Breast epithelium (tissue), 4 donors: ENCODE measurements around the gene CD1B. TPM values are rescaled to one million over a fixed set of nuclear protein-coding genes. Genes with fewer than 3 reads are reported as not detected.

ENCODE experiments used
- DNase-seq, 2 donors: peaks; one replicate each; pipeline ENCODE4 v3.0.0-alpha.2; 2019; ENCODE audit warnings: low spot score in 2 of 2
- H3K27ac ChIP-seq, 2 donors: fragments of 200-600 bp; sonication (generic) in 1 of 2; one replicate each; pipeline ENCODE4 v1.5.1; 2016 to 2019; ENCODE audit warnings: mild to moderate bottlenecking in 1 of 2
- H3K27me3 ChIP-seq, 2 donors: fragments of 200-600 bp; sonication (generic) in 1 of 2; one replicate each; pipeline versions ENCODE4 v1.5.1 to v1.6.0; 2017 to 2019; ENCODE audit warnings: control low read depth in 1 of 2, mild to moderate bottlenecking in 1 of 2
- H3K36me3 ChIP-seq: fragments of 200-600 bp; one replicate; pipeline ENCODE4 v1.5.1; 2019
- H3K4me1 ChIP-seq, 2 donors: fragments of 200-600 bp; sonication (generic); one replicate each; pipeline ENCODE4 v1.5.1; 2016 to 2019; ENCODE audit warnings: control low read depth in 1 of 2
- H3K4me3 ChIP-seq, 3 donors: fragments of 200-600 bp; sonication (generic); 1 replicate in 2 of 3; 2 replicates in 1 of 3; pipeline ENCODE4 v1.5.1; 2016 to 2019; ENCODE audit warnings: mild to moderate bottlenecking in 3 of 3, moderate library complexity in 2 of 3
- H3K9me3 ChIP-seq, 2 donors: fragments of 200-600 bp; sonication (generic) in 1 of 2; one replicate each; pipeline ENCODE4 v1.5.1; 2016 to 2019; ENCODE audit warnings: control low read depth in 1 of 2
- POLR2A ChIP-seq: fragments of 450-650 bp; IDR thresholded peaks from one replicate; pipeline ENCODE4 v1.6.1; 2016; ENCODE audit warnings: antibody characterized with exemption, mild to moderate bottlenecking, moderate library complexity
- POLR2AphosphoS5 ChIP-seq, 3 donors: sonication (generic); formaldehyde crosslinking; IDR thresholded peaks; one replicate each; pipeline ENCODE4 v1.6.1; 2017; ENCODE audit warnings: antibody characterized with exemption in 3 of 3
- intact Hi-C: fragments of 100-400 bp; cut with DNase I; formaldehyde crosslinking; loops from one replicate; pipeline ENCODE4 v1.15.1; 2023; ENCODE audit warnings: low total_unique reads
- total RNA-seq, 3 donors: library from RNA; depleted of rRNA; stranded (reverse); fragments of >200 nt; gene quantifications; one replicate each; pipeline ENCODE4 v1.1.0, GENCODE V29; 2016
- TF ChIP-seq, protein P1 (sequence below), 3 donors: fragments of 450-650 bp; IDR thresholded peaks; one replicate each; pipeline ENCODE4 v1.5.1; 2016 to 2017; ENCODE audit warnings: antibody characterized with exemption in 3 of 3, mild to moderate bottlenecking in 3 of 3, moderate library complexity in 3 of 3

CD1B gene
- total RNA-seq, 3 donors from 2014 or later = not detected

DNA sequence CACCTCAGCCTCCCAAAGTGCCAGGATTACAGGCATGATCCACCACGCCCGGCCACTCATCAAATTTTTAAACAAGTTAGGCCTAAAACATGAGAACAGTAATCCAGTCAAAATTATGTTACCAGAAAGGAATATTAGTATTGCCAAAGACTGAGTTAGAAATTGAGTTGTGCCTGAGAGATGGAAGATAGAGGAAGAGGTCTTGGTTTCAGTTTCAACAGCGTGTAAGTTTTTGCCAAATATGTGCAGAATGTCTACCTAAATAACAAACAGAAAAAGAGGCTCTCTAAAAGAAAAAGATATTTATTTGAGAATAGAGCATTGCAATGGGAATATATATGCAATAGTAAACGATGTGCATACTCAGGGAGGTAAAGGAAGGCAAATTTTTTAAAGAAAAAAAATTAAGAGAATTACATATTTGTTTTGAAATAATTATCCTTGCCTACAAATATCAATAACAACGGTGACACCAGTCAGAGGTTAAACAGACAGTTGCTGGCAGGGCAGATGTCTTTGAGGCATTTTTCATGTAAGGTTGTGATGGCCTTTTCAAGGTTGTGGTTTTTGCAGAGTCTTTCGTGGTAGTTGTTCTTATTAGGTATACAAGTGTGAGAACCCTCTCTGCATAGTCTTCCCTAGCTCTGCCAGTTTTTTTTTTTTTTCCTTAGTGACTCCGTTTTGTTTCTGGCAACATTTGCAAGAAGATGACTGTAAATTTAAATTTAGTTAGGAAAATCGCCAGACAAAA, 2.2 kb upstream of the CD1B start:
- intact Hi-C loops = no loop called here
- TF ChIP-seq, protein P1, sequence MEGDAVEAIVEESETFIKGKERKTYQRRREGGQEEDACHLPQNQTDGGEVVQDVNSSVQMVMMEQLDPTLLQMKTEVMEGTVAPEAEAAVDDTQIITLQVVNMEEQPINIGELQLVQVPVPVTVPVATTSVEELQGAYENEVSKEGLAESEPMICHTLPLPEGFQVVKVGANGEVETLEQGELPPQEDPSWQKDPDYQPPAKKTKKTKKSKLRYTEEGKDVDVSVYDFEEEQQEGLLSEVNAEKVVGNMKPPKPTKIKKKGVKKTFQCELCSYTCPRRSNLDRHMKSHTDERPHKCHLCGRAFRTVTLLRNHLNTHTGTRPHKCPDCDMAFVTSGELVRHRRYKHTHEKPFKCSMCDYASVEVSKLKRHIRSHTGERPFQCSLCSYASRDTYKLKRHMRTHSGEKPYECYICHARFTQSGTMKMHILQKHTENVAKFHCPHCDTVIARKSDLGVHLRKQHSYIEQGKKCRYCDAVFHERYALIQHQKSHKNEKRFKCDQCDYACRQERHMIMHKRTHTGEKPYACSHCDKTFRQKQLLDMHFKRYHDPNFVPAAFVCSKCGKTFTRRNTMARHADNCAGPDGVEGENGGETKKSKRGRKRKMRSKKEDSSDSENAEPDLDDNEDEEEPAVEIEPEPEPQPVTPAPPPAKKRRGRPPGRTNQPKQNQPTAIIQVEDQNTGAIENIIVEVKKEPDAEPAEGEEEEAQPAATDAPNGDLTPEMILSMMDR (IDR thresholded peaks at IDR 0.05) = no peak
- TF ChIP-seq POLR2A (no peak), POLR2AphosphoS5 (IDR thresholded peaks at IDR 0.05) (no peak)
- Histone ChIP-seq H3K9me3 (peaks cover 0 to 4% of the 10 kb centered on the region in 2 donors), H3K4me1 (no peaks in the 10 kb centered on the region), H3K27me3 (no peaks in the 10 kb centered on the region), H3K4me3 (no peak overlapping the region), H3K36me3 (no peaks in the 10 kb centered on the region), H3K27ac (no peak overlapping the region)
- no peak for DNase-seq

DNA sequence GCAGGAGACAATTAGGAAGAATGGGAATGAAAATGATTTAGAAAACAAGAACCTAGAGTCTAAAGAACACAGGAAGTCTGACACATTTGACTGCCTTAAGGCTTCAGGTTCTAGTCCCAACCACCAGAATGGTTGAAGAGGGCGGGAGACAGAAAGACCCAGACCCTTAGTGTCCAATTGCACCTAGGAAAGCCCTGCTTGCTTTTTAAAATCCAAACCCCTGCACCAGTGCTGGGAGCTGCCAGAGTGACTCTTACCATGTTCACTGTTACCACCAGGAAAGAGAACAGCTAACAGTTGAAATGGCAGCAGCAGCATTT, 265 bp downstream of the CD1B start:
- Histone ChIP-seq H3K4me1 (no peaks in the 10 kb centered on the region), H3K27me3 (no peaks in the 10 kb centered on the region), H3K27ac (no peak overlapping the region), H3K4me3 (no peak overlapping the region), H3K9me3 (no peaks in the 10 kb centered on the region), H3K36me3 (no peaks in the 10 kb centered on the region)
- no peak for TF ChIP-seq POLR2AphosphoS5 (IDR thresholded peaks at IDR 0.05)
- TF ChIP-seq POLR2A = no peak
- intact Hi-C loops = no loop called here
- DNase-seq = no peak

DNA sequence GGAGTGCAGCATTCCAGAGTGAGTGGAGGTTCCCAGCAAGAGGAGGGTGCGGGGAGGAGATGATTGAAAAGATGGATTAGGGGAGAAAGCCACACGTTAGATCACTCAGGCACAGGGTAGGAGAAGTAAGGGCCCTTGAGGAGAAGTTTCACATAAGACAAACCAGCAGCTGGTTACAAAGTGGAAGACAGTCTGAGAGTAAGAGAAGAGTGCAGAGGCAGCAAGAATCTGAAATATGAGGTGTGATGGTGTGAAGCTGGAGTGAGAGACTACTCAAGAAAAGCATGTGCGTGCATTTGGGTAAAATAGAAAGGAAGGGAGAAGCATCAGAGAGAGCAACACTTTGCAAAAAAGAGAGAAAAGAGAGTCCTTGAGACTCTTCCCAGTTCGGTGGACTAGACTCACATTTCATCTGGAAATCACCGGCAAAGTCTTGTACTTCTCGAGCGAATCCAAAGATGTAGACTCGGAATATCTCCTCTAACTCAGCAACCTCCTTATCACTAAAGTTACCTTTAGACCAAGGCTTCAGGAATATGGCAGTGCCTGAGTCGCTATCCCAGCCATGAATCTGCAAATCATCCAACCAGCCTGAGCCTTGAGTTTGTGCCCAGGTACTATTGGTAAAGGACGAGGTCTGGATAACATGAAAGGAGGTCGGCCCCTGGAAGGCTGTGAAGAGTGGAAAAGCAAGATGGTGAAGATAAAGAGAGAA, 783 bp downstream of the CD1B start:
- no peaks in the 10 kb centered on the region for H3K36me3 ChIP-seq
- H3K4me3 ChIP-seq = no peak overlapping the region
- TF ChIP-seq, protein P1 (IDR thresholded peaks at IDR 0.05) = no peak
- TF ChIP-seq POLR2A (no peak), POLR2AphosphoS5 (IDR thresholded peaks at IDR 0.05) (no peak)
- DNase-seq = no peak
- intact Hi-C loops = no loop called here
- no peaks in the 10 kb centered on the region for H3K27me3 ChIP-seq
- H3K27ac ChIP-seq = no peak overlapping the region
- no peaks in the 10 kb centered on the region for H3K4me1 ChIP-seq
- no peaks in the 10 kb centered on the region for H3K9me3 ChIP-seq

DNA sequence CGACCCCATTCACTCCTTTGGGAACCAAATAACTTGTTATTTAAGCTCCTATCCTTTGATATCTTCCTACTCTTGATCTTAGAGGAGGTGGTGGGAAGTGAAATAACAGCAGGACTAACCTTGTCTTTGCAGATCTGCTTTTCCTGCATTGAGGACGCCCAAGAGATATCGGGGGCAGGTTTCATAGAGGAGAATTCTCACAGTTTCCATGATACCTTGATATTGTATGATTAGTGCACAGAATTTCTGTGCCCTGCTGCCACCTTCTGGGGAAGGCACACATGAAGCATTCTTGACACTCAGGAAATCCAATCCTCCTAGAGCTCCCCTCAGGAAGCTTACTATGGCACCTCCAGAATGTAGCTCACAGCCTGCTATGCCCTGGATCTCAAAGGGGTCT, 1.6 kb downstream of the CD1B start:
- Histone ChIP-seq H3K4me3 (no peak overlapping the region), H3K4me1 (no peaks in the 10 kb centered on the region), H3K9me3 (no peaks in the 10 kb centered on the region), H3K27me3 (no peaks in the 10 kb centered on the region), H3K27ac (no peak overlapping the region), H3K36me3 (no peaks in the 10 kb centered on the region)
- no peak for DNase-seq
- intact Hi-C loops = no loop called here
- TF ChIP-seq POLR2AphosphoS5 (IDR thresholded peaks at IDR 0.05) (no peak), POLR2A (no peak)
- TF ChIP-seq, protein P1 (IDR thresholded peaks at IDR 0.05) = no peak

DNA sequence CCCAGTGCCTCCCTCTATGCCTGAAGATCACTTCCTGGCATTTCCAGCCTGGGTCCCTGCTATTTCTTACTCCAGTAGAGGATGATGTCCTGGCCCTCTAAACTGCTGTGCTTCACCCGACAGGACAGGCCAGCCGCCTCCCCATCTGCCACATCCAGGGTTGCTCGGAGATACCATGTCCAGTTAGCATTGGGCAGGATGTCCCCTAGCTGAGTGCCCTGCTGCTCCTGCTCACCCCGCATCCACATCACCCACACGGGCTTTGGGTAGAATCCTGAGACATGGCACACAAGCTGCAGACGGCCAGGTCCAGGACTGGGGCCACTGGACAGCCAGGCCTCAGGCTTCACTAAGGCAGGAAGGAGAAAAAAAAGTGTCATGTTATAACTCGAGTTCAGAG, 2.0 kb downstream of the CD1B start:
- Histone ChIP-seq H3K27me3 (no peaks in the 10 kb centered on the region), H3K4me3 (no peak overlapping the region), H3K4me1 (no peaks in the 10 kb centered on the region), H3K27ac (no peak overlapping the region), H3K9me3 (no peaks in the 10 kb centered on the region), H3K36me3 (no peaks in the 10 kb centered on the region)
- intact Hi-C loops = no loop called here
- TF ChIP-seq POLR2A (no peak), POLR2AphosphoS5 (IDR thresholded peaks at IDR 0.05) (no peak)
- TF ChIP-seq, protein P1 (IDR thresholded peaks at IDR 0.05) = no peak
- no peak for DNase-seq
